Measurements from ENCODE around the gene FAM98B. TPM values are rescaled to one million over a fixed set of nuclear protein-coding genes. Genes with fewer than 3 reads are reported as not detected.

FAM98B gene
- polyA plus RNA-seq, 1 of the 3 experiments (the other 2 are of a cell fraction), result 5.7 TPM

- no peak for DNase-seq
- ChIA-PET POLR2A (no interaction called here), CTCF (interaction anchor here (2.5 kb wide), 1 partner anchor 29 kb away, joined by 15 read pairs; the partner anchor contains the start of gene RASGRP1)
- Histone ChIP-seq H3K9me3 (no peaks in the 10 kb centered on the region), H3K79me2 (ENCODE audit: insufficient read depth) (no peaks in the 10 kb centered on the region), H3K9ac (no peak overlapping the region), H3K9me2 (no peaks in the 10 kb centered on the region), H3K4me1 (ENCODE audit: control insufficient read depth in 1 of 2, insufficient read depth in 2 of 2, low read depth in 1 of 2, low read length in 1 of 2) (peaks cover 0 to 10% of the 10 kb centered on the region in 2 experiments; a peak in 1 of 4 replicates), H3K27ac (ENCODE audit: low read depth in 2 of 2, low read length in 1 of 2) (no peak overlapping the region), H3F3A (replicated peaks; ENCODE audit: insufficient read depth) (peaks cover 6% of the 10 kb centered on the region), H3K4me2 (no peak overlapping the region), H3K36me3 (replicated peaks in 1 of 2; ENCODE audit: control insufficient read depth in 1 of 2, insufficient read depth in 2 of 2, low read length in 1 of 2) (no peaks in the 10 kb centered on the region), H2AFZ (ENCODE audit: low read depth) (no peak overlapping the region), H3K4me3 (ENCODE audit: low read depth in 2 of 2, low read length in 1 of 2) (no peak overlapping the region), H4K20me1 (ENCODE audit: insufficient read depth) (no peaks in the 10 kb centered on the region), H3K27me3 (ENCODE audit: insufficient read depth) (no peaks in the 10 kb centered on the region)
- 57% methylated on average over 3 of the region's 3 CpGs for WGBS (ENCODE audit: low lambda C conversion rate)
- TF ChIP-seq, protein P1, sequence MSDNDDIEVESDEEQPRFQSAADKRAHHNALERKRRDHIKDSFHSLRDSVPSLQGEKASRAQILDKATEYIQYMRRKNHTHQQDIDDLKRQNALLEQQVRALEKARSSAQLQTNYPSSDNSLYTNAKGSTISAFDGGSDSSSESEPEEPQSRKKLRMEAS (IDR thresholded peaks at IDR 0.05; ENCODE audit: low read depth), result no peak
- TF ChIP-seq TEAD4 (IDR thresholded peaks at IDR 0.05; ENCODE audit: borderline replicate concordance, insufficient read depth) (no peak), NRF1 (IDR thresholded peaks at IDR 0.05; ENCODE audit: low read depth, low read length) (no peak), TAF1 (IDR thresholded peaks at IDR 0.05; ENCODE audit: borderline replicate concordance, low read depth, low read length) (no peak), GABPA (IDR thresholded peaks at IDR 0.05; ENCODE audit: low read depth) (no peak), SMC3 (IDR thresholded peaks at IDR 0.05; ENCODE audit: low read depth, low read length) (no peak), FOXM1 (IDR thresholded peaks at IDR 0.05; ENCODE audit: low read depth) (no peak), YY1 (IDR thresholded peaks at IDR 0.05; ENCODE audit: low read depth) (no peak)
- TF ChIP-seq, protein P2, sequence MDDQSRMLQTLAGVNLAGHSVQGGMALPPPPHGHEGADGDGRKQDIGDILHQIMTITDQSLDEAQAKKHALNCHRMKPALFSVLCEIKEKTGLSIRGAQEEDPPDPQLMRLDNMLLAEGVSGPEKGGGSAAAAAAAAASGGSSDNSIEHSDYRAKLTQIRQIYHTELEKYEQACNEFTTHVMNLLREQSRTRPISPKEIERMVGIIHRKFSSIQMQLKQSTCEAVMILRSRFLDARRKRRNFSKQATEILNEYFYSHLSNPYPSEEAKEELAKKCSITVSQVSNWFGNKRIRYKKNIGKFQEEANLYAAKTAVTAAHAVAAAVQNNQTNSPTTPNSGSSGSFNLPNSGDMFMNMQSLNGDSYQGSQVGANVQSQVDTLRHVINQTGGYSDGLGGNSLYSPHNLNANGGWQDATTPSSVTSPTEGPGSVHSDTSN (IDR thresholded peaks at IDR 0.05), result no peak
These were observed 80.8 kb downstream of the FAM98B start for GRCh38 chr15:38534691-38535090.

DNA sequence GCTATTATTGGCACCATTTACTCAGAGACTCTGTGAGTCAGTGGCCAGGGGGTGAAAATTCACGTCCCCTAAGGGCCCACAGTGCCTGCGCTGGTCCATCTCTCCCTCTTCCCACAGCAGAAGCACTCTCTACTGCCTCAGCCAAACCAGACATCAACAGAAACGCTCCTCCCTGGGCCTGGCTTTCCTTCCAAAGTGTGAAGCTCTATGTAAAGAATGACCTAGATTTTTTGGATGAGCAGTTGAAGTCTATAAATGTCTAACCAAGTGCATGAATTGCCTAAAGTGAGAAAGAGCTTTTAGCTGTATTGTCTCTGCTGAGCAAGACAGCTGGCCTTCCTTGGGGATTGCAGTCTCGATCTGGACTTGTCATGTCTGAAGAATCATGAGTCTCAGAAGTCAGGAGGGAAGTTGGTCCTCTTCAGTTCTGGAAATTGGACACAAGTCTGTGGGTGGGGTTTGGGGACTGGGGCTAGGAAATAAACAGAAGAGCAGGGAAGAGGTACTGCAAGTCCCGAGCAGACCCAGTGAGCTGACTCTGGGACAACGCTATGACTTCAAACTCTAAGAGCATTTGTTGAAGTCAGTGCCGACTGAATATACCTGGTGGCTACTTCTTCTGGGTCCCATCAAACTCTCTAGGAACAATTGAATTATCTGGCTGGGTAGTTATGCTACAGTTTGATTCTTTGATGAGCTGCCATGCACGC is 81.7 kb downstream of the FAM98B start:
- no peaks in the 10 kb centered on the region for H3K36me3 ChIP-seq (replicated peaks in 1 of 2; ENCODE audit: control insufficient read depth in 1 of 2, insufficient read depth in 2 of 2, low read length in 1 of 2)
- no peaks in the 10 kb centered on the region for H3K79me2 ChIP-seq (ENCODE audit: insufficient read depth)
- peak overlapping the region in 1 of 2 experiments; percentile 71; a peak in 2 of 4 replicates for H3K27ac ChIP-seq (ENCODE audit: low read depth in 2 of 2, low read length in 1 of 2)
- 56% methylated on average over 7 of the region's 8 CpGs for WGBS (ENCODE audit: low lambda C conversion rate)
- no peaks in the 10 kb centered on the region for H3K27me3 ChIP-seq (ENCODE audit: insufficient read depth)
- H4K20me1 ChIP-seq (ENCODE audit: insufficient read depth), result no peaks in the 10 kb centered on the region
- no peak overlapping the region for H3K9ac ChIP-seq
- H3K9me3 ChIP-seq, result no peaks in the 10 kb centered on the region
- DNase-seq, result no peak
- peaks cover 6% of the 10 kb centered on the region for H3F3A ChIP-seq (replicated peaks; ENCODE audit: insufficient read depth)
- H3K4me2 ChIP-seq, result no peak overlapping the region
- H3K4me3 ChIP-seq (ENCODE audit: low read depth in 2 of 2, low read length in 1 of 2), result no peak overlapping the region
- peaks cover 0 to 6% of the 10 kb centered on the region in 2 experiments; a peak in 1 of 4 replicates for H3K4me1 ChIP-seq (ENCODE audit: control insufficient read depth in 1 of 2, insufficient read depth in 2 of 2, low read depth in 1 of 2, low read length in 1 of 2)
- no peak overlapping the region for H2AFZ ChIP-seq (ENCODE audit: low read depth)
- POLR2A ChIA-PET, result interaction anchor here (0.6 kb wide), 1 partner anchor 1111 kb away, joined by 3 read pairs; no protein-coding TSS in a partner anchor
- no peaks in the 10 kb centered on the region for H3K9me2 ChIP-seq
- CTCF ChIA-PET, result interaction anchor here (0.8 to 2.5 kb wide), 3 partner anchors 9 to 155 kb away, joined by 3 to 15 read pairs (median 3); partner anchors contain the start of gene RASGRP1
- TF ChIP-seq SMC3 (IDR thresholded peaks at IDR 0.05; ENCODE audit: low read depth, low read length) (no peak), USF1 (IDR thresholded peaks at IDR 0.05; ENCODE audit: borderline replicate concordance, low read depth) (no peak), GABPA (IDR thresholded peaks at IDR 0.05; ENCODE audit: low read depth) (no peak), EP300 (IDR thresholded peaks at IDR 0.05; ENCODE audit: borderline replicate concordance in 1 of 2, low read depth in 1 of 2, low read length in 1 of 2) (no peak), FOSL2 (IDR thresholded peaks at IDR 0.05; ENCODE audit: borderline replicate concordance, low read depth) (no peak), FOXM1 (IDR thresholded peaks at IDR 0.05; ENCODE audit: low read depth) (no peak), FOXJ3 (CRISPR knock-in tag; IDR thresholded peaks at IDR 0.05) (no peak), RAD21 (IDR thresholded peaks at IDR 0.05; ENCODE audit: low read length) (no peak), RFX5 (IDR thresholded peaks at IDR 0.05; ENCODE audit: low read length) (no peak), RXRA (IDR thresholded peaks at IDR 0.05; ENCODE audit: borderline replicate concordance, low read depth) (no peak), YY1 (IDR thresholded peaks at IDR 0.05; ENCODE audit: low read depth) (no peak), ELF1 (IDR thresholded peaks at IDR 0.05) (no peak)
- TF ChIP-seq, protein P3, sequence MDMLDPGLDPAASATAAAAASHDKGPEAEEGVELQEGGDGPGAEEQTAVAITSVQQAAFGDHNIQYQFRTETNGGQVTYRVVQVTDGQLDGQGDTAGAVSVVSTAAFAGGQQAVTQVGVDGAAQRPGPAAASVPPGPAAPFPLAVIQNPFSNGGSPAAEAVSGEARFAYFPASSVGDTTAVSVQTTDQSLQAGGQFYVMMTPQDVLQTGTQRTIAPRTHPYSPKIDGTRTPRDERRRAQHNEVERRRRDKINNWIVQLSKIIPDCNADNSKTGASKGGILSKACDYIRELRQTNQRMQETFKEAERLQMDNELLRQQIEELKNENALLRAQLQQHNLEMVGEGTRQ (IDR thresholded peaks at IDR 0.05; ENCODE audit: borderline replicate concordance, low read depth, low read length), result no peak
- TF ChIP-seq, protein P4, sequence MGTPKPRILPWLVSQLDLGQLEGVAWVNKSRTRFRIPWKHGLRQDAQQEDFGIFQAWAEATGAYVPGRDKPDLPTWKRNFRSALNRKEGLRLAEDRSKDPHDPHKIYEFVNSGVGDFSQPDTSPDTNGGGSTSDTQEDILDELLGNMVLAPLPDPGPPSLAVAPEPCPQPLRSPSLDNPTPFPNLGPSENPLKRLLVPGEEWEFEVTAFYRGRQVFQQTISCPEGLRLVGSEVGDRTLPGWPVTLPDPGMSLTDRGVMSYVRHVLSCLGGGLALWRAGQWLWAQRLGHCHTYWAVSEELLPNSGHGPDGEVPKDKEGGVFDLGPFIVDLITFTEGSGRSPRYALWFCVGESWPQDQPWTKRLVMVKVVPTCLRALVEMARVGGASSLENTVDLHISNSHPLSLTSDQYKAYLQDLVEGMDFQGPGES (IDR thresholded peaks at IDR 0.05; ENCODE audit: low read depth, low read length), result no peak
- TF ChIP-seq, protein P1 (IDR thresholded peaks at IDR 0.05; ENCODE audit: low read depth), result no peak
- TF ChIP-seq, protein P5, sequence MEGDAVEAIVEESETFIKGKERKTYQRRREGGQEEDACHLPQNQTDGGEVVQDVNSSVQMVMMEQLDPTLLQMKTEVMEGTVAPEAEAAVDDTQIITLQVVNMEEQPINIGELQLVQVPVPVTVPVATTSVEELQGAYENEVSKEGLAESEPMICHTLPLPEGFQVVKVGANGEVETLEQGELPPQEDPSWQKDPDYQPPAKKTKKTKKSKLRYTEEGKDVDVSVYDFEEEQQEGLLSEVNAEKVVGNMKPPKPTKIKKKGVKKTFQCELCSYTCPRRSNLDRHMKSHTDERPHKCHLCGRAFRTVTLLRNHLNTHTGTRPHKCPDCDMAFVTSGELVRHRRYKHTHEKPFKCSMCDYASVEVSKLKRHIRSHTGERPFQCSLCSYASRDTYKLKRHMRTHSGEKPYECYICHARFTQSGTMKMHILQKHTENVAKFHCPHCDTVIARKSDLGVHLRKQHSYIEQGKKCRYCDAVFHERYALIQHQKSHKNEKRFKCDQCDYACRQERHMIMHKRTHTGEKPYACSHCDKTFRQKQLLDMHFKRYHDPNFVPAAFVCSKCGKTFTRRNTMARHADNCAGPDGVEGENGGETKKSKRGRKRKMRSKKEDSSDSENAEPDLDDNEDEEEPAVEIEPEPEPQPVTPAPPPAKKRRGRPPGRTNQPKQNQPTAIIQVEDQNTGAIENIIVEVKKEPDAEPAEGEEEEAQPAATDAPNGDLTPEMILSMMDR (IDR thresholded peaks at IDR 0.05), result no peak

Measured in SK-N-SH (cell line).